ENCODE data around the gene SOX10. TPM values are rescaled to one million over a fixed set of nuclear protein-coding genes. Genes with fewer than 3 reads are reported as not detected.
A peak's percentile ranks its signal among the peaks of the same experiment; 100 is the strongest.

Gene SOX10
- total RNA-seq, 1 donor from 2014 or later, result 0.34 TPM

DNA sequence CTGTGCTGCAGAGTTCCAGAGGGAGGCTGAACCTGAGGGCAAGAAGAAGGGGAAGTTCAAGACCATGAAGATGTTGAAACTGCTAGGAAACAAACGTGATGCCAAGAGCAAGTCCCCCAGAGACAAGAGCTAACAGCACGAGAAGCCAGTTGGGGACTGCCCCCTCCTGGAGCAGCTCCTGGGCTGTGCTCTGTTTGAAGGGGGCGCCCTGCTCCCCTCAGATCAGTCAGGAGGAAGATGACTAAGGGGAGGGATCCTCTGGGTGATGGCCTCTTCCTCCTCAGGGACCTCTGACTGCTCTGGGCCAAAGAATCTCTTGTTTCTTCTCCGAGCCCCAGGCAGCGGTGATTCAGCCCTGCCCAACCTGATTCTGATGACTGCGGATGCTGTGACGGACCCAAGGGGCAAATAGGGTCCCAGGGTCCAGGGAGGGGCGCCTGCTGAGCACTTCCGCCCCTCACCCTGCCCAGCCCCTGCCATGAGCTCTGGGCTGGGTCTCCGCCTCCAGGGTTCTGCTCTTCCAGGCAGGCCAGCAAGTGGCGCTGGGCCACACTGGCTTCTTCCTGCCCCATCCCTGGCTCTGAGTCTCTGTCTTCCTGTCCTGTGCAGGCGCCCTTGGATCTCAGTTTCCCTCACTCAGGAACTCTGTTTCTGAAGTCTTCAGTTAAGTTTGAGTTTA is 43.5 kb downstream of the SOX10 start:
- Mint-ChIP-seq H3K4me1 (ENCODE audit: low read depth, unreplicated experiment) (no peaks in the 10 kb centered on the region), H3K27me3 (ENCODE audit: low read depth, unreplicated experiment) (no peaks in the 10 kb centered on the region), H3K27ac (ENCODE audit: unreplicated experiment) (peak overlapping the region; percentile 24), H3K4me3 (ENCODE audit: unreplicated experiment) (no peak overlapping the region), H3K9me3 (ENCODE audit: unreplicated experiment) (no peaks in the 10 kb centered on the region), H3K36me3 (ENCODE audit: low read depth, unreplicated experiment) (peaks cover 27% of the 10 kb centered on the region)
- no peak overlapping the region for H2AFZ ChIP-seq (ENCODE audit: low read depth, low read length)
- H3K9ac ChIP-seq (ENCODE audit: low read length), result no peak overlapping the region
- H3K4me2 ChIP-seq (ENCODE audit: low read length), result no peak overlapping the region
- peaks cover 29% of the 10 kb centered on the region for H4K20me1 ChIP-seq (ENCODE audit: insufficient read depth, low read length)
- no peaks in the 10 kb centered on the region for H3K79me2 ChIP-seq (ENCODE audit: insufficient read depth, low read length)
- FAIRE-seq (no peak), DNase-seq (ENCODE audit: low read depth) (no peak)
- H3K4me3 ChIP-seq (ENCODE audit: insufficient read depth, low read depth, low read length), result no peak overlapping the region
- H3K27ac ChIP-seq (ENCODE audit: low read depth, low read length), result no peak overlapping the region
- TF ChIP-seq, protein P1, sequence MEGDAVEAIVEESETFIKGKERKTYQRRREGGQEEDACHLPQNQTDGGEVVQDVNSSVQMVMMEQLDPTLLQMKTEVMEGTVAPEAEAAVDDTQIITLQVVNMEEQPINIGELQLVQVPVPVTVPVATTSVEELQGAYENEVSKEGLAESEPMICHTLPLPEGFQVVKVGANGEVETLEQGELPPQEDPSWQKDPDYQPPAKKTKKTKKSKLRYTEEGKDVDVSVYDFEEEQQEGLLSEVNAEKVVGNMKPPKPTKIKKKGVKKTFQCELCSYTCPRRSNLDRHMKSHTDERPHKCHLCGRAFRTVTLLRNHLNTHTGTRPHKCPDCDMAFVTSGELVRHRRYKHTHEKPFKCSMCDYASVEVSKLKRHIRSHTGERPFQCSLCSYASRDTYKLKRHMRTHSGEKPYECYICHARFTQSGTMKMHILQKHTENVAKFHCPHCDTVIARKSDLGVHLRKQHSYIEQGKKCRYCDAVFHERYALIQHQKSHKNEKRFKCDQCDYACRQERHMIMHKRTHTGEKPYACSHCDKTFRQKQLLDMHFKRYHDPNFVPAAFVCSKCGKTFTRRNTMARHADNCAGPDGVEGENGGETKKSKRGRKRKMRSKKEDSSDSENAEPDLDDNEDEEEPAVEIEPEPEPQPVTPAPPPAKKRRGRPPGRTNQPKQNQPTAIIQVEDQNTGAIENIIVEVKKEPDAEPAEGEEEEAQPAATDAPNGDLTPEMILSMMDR (IDR thresholded peaks at IDR 0.05; ENCODE audit: insufficient read depth, low read depth, low read length), result no peak
- TF ChIP-seq EZH2 (IDR thresholded peaks at IDR 0.05; ENCODE audit: insufficient read depth, low read length), result no peak
- no peaks in the 10 kb centered on the region for H3K4me1 ChIP-seq (ENCODE audit: insufficient read depth, low read length)
- no peaks in the 10 kb centered on the region for H3K9me3 ChIP-seq (ENCODE audit: insufficient read depth, low read depth, low read length)
- H3K27me3 ChIP-seq (ENCODE audit: insufficient read depth, low read length), result no peaks in the 10 kb centered on the region
- H3K36me3 ChIP-seq (ENCODE audit: insufficient read depth, low read length), result peaks cover 40% of the 10 kb centered on the region

DNA sequence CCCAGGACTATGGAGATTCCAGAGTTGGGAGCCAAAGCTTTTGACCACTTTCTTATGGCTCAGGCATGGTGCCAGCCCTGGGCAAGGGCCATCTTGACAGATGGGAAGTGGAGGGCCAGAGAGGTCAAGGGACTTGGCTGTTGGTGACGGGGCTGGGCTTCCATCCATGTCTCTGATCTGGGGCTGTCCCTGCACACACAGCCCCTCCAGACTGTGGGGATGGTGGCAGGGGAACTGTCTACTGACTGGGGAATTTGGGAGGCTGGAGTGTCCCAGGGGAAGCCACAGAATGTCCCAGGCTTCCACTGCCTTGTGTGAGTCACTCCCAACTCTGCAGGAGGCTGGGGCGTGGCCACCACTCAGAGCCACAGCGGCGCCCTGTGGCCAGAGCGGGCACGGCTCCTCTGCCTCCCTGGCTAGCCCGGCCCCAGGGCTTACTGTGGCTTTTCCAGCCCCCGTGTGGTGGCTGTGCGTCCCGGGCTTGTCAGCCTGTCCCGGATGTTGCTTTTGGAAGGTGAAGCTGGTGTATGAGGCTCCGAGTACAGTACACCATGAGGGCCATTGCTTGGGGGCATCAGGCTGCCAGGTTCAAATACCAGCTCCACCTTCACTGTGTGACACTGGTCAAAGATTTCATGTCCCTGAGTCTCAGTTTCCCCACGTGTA is 50.5 kb downstream of the SOX10 start:
- peaks cover 21% of the 10 kb centered on the region for H3K36me3 Mint-ChIP-seq (ENCODE audit: low read depth, unreplicated experiment)
- Histone ChIP-seq H3K9me3 (ENCODE audit: insufficient read depth, low read depth, low read length) (no peaks in the 10 kb centered on the region), H3K4me1 (ENCODE audit: insufficient read depth, low read length) (peaks cover 20% of the 10 kb centered on the region), H3K4me3 (ENCODE audit: insufficient read depth, low read depth, low read length) (no peak overlapping the region), H3K79me2 (ENCODE audit: insufficient read depth, low read length) (peaks cover 13% of the 10 kb centered on the region), H2AFZ (ENCODE audit: low read depth, low read length) (no peak overlapping the region), H3K36me3 (ENCODE audit: insufficient read depth, low read length) (peaks cover 16% of the 10 kb centered on the region), H3K27me3 (ENCODE audit: insufficient read depth, low read length) (no peaks in the 10 kb centered on the region), H3K27ac (ENCODE audit: low read depth, low read length) (peak overlapping the region; percentile 60), H3K9ac (ENCODE audit: low read length) (peak overlapping the region; percentile 38), H3K4me2 (ENCODE audit: low read length) (peak overlapping the region; percentile 65), H4K20me1 (ENCODE audit: insufficient read depth, low read length) (peaks cover 62% of the 10 kb centered on the region)
- H3K4me3 Mint-ChIP-seq (ENCODE audit: unreplicated experiment), result peak overlapping the region; percentile 27
- no peaks in the 10 kb centered on the region for H3K27me3 Mint-ChIP-seq (ENCODE audit: low read depth, unreplicated experiment)
- peak; percentile 54 for FAIRE-seq
- DNase-seq (ENCODE audit: low read depth), result peak; percentile 78
- H3K4me1 Mint-ChIP-seq (ENCODE audit: low read depth, unreplicated experiment), result peaks cover 21% of the 10 kb centered on the region
- H3K9me3 Mint-ChIP-seq (ENCODE audit: unreplicated experiment), result no peaks in the 10 kb centered on the region
- peak overlapping the region; percentile 88 for H3K27ac Mint-ChIP-seq (ENCODE audit: unreplicated experiment)
- no peak for TF ChIP-seq EZH2 (IDR thresholded peaks at IDR 0.05; ENCODE audit: insufficient read depth, low read length)
- TF ChIP-seq, protein P1 (IDR thresholded peaks at IDR 0.05; ENCODE audit: insufficient read depth, low read depth, low read length), result peak; percentile 88

Data from astrocyte (in vitro differentiated cells and primary cell).